Measurements from ENCODE around the gene AK4. TPM values are rescaled to one million over a fixed set of nuclear protein-coding genes. Genes with fewer than 3 reads are reported as not detected.

The AK4 gene
- polyA plus RNA-seq, 1 donor from 2014 or later = 0.38 TPM

DNA sequence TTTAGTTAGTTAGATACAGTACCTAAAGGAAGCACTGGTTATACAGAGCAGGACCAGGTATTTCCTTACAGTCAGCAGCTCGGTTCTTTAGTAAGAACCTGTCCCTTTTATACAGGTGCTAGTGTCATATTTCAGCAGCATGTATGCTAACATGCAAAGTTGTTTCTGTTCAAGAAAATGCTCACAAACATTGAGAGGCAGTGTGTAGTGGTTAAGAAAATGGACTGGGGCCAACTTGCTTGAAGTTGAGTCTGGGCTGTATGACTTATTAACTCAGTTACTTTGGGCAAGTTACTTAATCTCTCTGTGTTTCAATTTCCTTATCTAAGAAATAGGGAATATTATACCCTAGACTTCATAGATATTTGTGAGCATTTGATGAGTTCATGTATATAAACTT is 31.1 kb downstream of the AK4 start:
- Mint-ChIP-seq H3K27ac (no peak overlapping the region), H3K9me3 (no peaks in the 10 kb centered on the region), H3K4me1 (no peaks in the 10 kb centered on the region), H3K27me3 (peaks cover 6% of the 10 kb centered on the region), H3K36me3 (peaks cover 1% of the 10 kb centered on the region), H3K4me3 (no peak overlapping the region)

DNA sequence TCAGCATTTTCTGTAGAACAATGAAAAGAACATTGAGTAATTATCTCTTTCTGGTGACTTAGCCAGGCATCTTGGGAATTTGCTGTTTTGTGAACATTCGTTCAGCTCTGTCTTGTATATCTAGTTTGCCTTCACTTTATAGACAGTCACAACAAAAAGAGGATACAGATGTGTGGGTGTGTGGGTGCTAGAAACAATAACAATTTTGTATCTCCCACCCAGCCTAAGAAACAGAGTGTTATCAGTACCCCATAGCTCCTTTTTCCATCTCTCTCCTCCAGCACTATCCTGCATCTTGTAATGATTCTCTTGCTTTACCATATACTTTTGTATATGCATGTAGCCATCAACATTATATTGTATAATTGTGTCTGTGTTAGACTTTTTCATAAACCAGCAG is 33.0 kb downstream of the AK4 start:
- H3K4me1 Mint-ChIP-seq = no peaks in the 10 kb centered on the region
- no peak overlapping the region for H3K4me3 Mint-ChIP-seq
- H3K27me3 Mint-ChIP-seq = peaks cover 6% of the 10 kb centered on the region
- peaks cover 1% of the 10 kb centered on the region for H3K36me3 Mint-ChIP-seq
- no peaks in the 10 kb centered on the region for H3K9me3 Mint-ChIP-seq
- no peak overlapping the region for H3K27ac Mint-ChIP-seq

DNA sequence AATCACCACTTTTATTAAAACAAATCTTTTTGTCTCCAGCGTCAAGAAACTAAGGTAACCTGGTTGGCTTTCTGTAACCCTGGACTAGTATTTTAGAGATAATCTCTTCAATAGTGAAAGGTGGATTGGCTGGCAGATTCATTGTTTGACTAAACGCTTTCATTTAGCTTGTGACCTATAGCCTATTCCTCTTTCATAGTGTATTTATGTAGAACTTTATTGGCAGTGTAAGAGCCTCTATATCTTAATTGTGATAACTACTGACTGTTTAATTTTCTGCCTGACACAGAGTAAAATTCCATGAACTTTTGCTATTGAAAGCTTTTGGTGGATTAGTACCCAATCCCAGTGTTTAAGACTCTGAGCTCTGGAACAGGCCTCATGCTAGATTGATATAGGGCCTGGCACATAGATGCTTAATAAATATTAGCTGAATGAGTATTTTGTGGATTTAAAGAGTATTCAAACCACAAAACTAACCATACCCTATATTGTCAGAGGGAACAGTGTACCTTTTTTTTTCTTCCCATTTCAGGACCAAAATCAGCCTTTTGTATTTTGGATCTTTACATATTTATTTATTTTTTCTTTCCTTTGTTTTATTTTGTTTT is 34.8 kb downstream of the AK4 start:
- Mint-ChIP-seq H3K4me1 (peaks cover 0 to 1% (median 0%) of the 10 kb centered on the region in 3 donors), H3K27me3 (peaks cover 2% of the 10 kb centered on the region), H3K27ac (no peak overlapping the region), H3K36me3 (peaks cover 1% of the 10 kb centered on the region), H3K9me3 (no peaks in the 10 kb centered on the region), H3K4me3 (no peak overlapping the region)

DNA sequence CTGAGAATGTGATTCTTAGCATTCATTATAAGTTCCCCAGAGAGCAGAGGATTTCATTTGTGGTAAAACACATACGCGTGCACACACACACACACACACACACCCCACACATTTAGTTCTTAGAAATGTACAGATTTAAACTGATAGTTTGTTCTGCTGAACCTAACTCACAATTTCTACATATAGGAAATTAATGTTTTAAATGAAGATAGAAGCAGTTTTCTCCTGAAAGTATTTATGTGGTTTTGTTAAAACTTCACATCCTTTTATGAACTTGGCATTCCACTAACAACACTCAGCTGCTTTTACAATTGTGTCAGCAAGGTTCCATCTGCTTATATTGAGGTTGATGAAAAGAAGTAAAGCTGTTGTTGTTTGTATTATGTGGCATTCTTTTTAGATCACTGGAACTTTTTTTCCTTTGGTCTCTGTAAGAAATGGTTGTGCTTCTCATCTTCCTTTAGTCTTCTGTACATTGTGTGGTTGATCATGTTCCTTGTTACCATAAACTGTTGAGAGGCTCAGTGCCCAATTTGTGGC is 41.6 kb downstream of the AK4 start:
- peaks cover 0 to 2% (median 0%) of the 10 kb centered on the region in 3 donors for H3K9me3 Mint-ChIP-seq
- no peak overlapping the region for H3K27ac Mint-ChIP-seq
- peaks cover 0 to 1% (median 0%) of the 10 kb centered on the region in 3 donors for H3K4me1 Mint-ChIP-seq
- no peaks in the 10 kb centered on the region for H3K36me3 Mint-ChIP-seq
- peaks cover 6% of the 10 kb centered on the region for H3K27me3 Mint-ChIP-seq
- no peak overlapping the region for H3K4me3 Mint-ChIP-seq

DNA sequence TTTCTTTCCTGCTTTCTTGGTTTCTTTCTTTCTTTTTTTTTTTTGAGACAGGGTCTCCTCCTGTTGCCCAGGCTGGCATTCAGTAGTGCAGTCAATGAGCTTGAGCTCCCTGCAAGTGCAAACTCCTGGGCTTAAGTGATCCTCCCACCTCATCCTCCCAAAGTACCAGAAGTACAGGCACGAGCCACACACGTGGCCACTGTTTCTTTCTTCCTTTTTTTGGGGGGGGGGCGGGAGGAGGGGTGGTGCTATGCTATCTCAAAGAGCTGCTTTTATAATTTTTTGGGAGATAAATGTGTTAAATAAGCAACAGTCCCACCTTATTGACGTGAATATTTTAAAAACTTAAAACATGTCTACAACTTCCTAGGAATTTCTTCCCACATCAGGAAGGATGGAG is 42.2 kb downstream of the AK4 start:
- H3K4me3 Mint-ChIP-seq = no peak overlapping the region
- H3K36me3 Mint-ChIP-seq = no peaks in the 10 kb centered on the region
- peaks cover 0 to 2% (median 0%) of the 10 kb centered on the region in 3 donors for H3K9me3 Mint-ChIP-seq
- peaks cover 6% of the 10 kb centered on the region for H3K27me3 Mint-ChIP-seq
- H3K27ac Mint-ChIP-seq = no peak overlapping the region
- peaks cover 0 to 1% (median 0%) of the 10 kb centered on the region in 3 donors for H3K4me1 Mint-ChIP-seq

DNA sequence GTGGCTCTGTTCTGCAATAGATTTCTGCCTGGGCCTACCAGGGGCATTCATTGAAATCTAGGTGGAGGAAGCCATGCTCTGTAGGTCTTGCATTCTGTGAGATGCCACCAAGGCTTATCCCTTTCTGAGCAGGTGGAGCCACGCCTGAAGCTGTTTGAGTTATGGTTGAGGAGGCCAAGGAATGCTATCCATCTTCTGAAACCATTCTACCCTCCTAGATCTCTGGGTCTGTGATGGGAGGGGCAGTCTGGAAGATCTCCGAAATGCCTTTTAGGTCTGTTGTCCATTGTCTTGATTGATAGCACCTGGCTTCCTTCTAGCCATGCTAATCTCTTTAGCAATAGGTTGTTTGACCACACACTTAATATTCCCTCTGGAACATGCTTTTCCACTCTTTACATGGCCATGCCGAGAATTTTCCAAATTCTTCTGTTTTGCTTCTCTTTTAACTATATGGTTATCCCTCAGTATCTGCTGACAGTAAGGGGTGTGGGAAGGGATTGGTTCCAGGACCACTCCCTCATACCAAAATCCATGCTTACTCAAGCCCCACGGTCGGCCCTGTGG is 45.2 kb downstream of the AK4 start:
- Mint-ChIP-seq H3K9me3 (peaks cover 0 to 2% (median 0%) of the 10 kb centered on the region in 3 donors), H3K4me3 (no peak overlapping the region), H3K36me3 (no peaks in the 10 kb centered on the region), H3K27ac (no peak overlapping the region), H3K27me3 (peaks cover 6% of the 10 kb centered on the region), H3K4me1 (no peaks in the 10 kb centered on the region)

DNA sequence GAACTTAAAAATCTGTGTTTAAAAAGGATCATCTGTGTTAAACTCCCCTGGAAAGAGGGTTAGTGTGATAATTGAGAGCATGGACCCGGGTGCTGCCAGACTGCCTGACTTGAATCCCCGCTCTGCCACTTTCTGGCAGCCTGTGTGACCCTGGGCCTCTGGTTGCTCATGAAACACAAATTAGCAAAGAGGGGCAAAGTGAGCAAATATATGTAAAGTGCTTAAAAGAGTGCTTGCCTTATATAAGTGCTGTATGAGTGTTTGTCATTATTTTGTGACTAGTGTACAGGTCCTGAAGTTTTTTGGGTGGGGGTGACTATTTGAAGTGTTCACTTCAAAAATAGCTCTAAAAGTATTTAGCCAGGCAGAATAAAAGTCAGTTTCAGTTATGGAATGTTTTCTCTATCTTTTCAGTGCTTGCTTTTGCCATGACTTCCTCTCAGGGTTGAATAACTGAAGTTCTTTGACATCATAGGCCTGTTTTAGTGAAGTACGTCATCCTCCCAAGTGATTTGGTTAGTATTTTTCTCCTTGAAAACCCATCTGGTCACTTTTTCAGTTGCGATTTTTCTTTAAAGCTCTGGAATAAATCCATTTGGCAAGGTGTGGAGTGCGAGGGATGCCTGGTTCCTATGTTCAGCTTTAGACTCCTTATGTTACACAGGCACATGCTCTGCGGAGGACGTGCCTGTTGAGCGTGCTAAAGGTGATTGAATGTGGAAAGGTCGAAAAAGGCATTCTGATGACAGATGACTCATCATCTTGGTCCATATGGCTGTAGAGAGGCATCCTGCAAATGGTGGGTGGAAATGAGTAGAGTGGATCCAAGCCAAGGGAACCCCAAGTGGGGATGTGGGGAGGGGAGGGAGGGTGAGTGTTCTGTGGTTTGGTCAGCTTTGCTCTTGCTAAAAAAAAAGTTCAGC is 47.8 kb downstream of the AK4 start:
- H3K27ac Mint-ChIP-seq = no peak overlapping the region
- peaks cover 0 to 2% (median 0%) of the 10 kb centered on the region in 3 donors for H3K9me3 Mint-ChIP-seq
- H3K27me3 Mint-ChIP-seq = peaks cover 6% of the 10 kb centered on the region
- no peak overlapping the region for H3K4me3 Mint-ChIP-seq
- H3K36me3 Mint-ChIP-seq = no peaks in the 10 kb centered on the region
- H3K4me1 Mint-ChIP-seq = no peaks in the 10 kb centered on the region

DNA sequence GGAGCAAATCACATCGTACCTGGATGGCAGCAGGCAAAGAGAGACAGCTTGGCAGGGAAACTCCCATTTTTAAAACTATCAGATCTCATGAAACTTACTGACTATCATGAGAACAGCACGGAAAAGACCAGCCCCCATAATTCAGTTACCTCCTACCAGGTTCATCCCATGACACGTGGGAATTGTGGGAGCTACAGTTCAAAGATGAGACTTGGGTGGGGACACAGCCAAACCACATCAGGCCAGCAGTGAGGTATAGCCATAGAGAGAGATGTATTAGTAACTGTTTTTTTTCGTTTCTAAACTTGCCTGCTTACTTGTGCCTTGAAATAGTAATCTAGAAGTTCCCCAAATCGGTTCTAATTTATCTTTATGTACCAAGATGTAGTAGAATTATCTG is 48.9 kb downstream of the AK4 start:
- Mint-ChIP-seq H3K36me3 (no peaks in the 10 kb centered on the region), H3K9me3 (no peaks in the 10 kb centered on the region), H3K4me1 (no peaks in the 10 kb centered on the region)

DNA sequence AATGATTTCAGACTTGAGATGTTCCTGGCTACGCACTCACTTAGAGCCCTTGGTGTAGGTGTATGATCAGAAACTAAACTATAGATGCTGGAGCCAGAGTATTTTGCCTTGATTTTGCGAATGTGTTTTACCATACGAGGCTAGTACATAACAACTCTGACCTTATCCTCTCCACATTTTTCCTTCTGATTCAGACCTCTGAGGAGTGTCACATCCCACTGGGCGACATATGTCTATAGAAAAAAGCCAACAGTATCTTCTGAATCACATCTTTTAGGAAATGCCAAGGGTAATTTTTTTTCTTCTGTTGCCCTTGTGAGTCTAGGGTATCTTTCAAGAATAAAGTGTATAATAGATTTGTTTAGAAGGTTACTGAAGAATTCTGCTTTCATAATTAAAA is 49.6 kb downstream of the AK4 start:
- Mint-ChIP-seq H3K9me3 (no peaks in the 10 kb centered on the region), H3K27me3 (no peaks in the 10 kb centered on the region), H3K4me3 (no peak overlapping the region), H3K4me1 (no peaks in the 10 kb centered on the region), H3K27ac (no peak overlapping the region), H3K36me3 (no peaks in the 10 kb centered on the region)

More for the DNA sequence above, 48.9 kb downstream of the AK4 start:
- H3K27me3 Mint-ChIP-seq = peaks cover 3% of the 10 kb centered on the region
- no peak overlapping the region for H3K4me3 Mint-ChIP-seq
- H3K27ac Mint-ChIP-seq = peak overlapping the region in 1 of 3 donors; percentile 20

DNA sequence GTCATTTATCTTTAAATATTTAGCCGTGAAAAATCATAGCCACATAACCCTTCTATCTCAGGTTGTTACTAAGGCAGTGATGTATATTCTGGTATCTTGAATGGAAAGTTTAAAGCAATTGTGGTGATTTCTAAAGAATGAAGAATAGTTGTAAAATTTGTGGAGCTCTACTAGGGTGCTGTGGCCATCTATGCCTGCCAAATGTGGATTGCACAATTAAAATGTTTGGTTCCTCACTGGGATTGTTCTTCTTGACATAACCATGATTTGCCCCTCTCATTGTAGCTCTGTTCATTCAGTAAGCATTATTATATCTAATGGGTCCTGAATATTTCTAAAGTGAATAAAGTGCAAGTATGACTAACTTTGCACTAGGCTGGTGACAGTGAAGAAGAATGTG is 50.1 kb downstream of the AK4 start:
- H3K27me3 Mint-ChIP-seq = no peaks in the 10 kb centered on the region
- H3K4me3 Mint-ChIP-seq = no peak overlapping the region
- no peaks in the 10 kb centered on the region for H3K4me1 Mint-ChIP-seq
- H3K36me3 Mint-ChIP-seq = no peaks in the 10 kb centered on the region
- no peaks in the 10 kb centered on the region for H3K9me3 Mint-ChIP-seq
- no peak overlapping the region for H3K27ac Mint-ChIP-seq

DNA sequence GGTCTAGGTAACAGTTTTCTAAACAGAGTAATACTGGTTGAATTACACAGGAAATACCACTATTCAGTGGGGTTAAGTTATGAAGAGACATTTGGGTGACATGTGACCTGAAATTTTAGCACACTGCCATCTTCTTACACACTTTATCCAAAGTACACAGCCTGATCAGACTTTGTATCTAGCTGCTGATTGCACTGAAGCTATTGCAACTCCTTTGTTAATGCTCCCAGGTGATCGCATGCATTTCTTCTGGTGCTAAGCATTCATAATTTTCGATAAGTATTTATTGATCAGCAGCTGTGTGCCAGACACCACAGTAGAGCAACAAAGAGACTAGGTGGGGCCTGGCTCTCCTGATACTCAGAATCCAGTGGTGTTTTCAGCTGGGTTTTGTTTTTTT is 52.4 kb downstream of the AK4 start:
- Mint-ChIP-seq H3K9me3 (no peaks in the 10 kb centered on the region), H3K27me3 (no peaks in the 10 kb centered on the region), H3K4me1 (no peaks in the 10 kb centered on the region), H3K4me3 (no peak overlapping the region), H3K27ac (no peak overlapping the region), H3K36me3 (no peaks in the 10 kb centered on the region)

DNA sequence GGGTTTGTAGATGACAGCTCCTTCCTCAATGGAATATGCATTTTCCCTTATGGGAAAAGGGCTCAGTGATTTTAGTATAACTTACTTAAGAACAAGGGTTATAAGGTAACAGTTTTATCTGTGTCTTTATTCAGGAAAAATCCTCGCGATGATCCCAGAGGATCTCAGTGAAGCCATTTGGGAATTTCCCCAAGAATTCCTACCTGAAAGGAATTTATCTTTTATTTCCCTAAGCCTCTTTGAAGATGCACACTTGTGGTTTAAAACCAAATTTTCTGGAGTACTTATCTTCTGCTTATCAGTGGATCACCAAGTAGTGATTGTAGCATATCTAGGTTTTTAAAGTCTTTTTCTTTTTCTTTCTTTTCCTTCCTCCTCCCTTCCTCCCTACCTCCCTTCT is 58.8 kb downstream of the AK4 start:
- Mint-ChIP-seq H3K27ac (no peak overlapping the region), H3K4me1 (peaks cover 0 to 5% (median 3%) of the 10 kb centered on the region in 3 donors), H3K4me3 (peak overlapping the region in 1 of 4 donors; percentile 39), H3K27me3 (no peaks in the 10 kb centered on the region), H3K36me3 (no peaks in the 10 kb centered on the region), H3K9me3 (no peaks in the 10 kb centered on the region)

DNA sequence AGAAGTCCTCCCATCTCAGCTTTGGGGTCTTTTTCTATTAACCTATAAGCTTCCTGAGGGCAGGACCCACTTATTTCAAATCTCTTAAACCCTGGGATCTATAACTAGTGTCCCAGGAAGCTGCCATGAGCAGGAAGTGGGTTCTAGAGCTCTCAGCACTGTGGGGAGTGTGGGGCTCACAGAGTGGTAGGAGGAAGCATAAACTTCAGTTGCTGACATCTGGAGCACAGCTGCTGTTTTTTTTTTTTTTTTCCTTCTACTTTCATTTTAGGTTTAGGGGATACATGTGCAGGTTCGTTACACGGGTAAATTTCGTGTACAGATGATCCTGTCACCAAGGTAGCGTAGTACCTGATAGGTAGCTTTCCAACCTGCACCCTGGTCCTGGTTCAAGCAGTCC is 59.3 kb downstream of the AK4 start:
- no peak overlapping the region for H3K27ac Mint-ChIP-seq

DNA sequence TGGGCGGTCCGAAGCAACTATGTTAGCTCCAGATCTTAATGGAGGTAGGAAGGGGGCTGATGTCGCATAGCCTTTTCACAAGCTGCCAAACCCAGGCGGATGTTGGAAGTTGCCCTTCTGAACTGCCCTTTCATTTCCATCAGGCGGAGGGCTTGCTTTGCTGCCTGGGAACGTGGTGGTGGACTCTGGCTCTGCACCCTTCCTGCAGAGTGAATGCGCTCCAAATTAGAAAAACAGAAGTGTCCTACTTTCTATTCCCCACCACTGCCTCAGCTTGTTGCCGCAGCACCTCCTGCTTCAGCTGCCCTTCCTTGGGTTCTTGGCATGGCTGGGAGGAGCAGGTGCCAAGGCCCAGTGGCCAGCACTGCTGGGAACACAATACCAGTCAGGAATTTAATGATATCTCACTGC is 60.6 kb downstream of the AK4 start:
- Mint-ChIP-seq H3K27me3 (no peaks in the 10 kb centered on the region), H3K36me3 (no peaks in the 10 kb centered on the region), H3K4me1 (peaks cover 0 to 5% (median 3%) of the 10 kb centered on the region in 3 donors), H3K4me3 (no peak overlapping the region), H3K9me3 (no peaks in the 10 kb centered on the region), H3K27ac (no peak overlapping the region)

More for the DNA sequence above, 59.3 kb downstream of the AK4 start:
- peaks cover 0 to 5% (median 3%) of the 10 kb centered on the region in 3 donors for H3K4me1 Mint-ChIP-seq
- no peaks in the 10 kb centered on the region for H3K27me3 Mint-ChIP-seq
- no peaks in the 10 kb centered on the region for H3K9me3 Mint-ChIP-seq
- H3K36me3 Mint-ChIP-seq = no peaks in the 10 kb centered on the region
- peak overlapping the region in 1 of 4 donors; percentile 39 for H3K4me3 Mint-ChIP-seq
